ENCODE data around the gene MBD5.

Gene MBD5

GRCh38 chr2:148484066-148484465 lies 463.2 kb downstream of the MBD5 start:
- no peak for DNase-seq

- DNase-seq, result no peak
Observed at GRCh38 chr2:148486655-148487054, 465.8 kb downstream of the MBD5 start.

- DNase-seq, result no peak
Observed at GRCh38 chr2:148487439-148487838, 466.5 kb downstream of the MBD5 start.

GRCh38 chr2:148490840-148491439 lies 470.0 kb downstream of the MBD5 start:
- DNase-seq, result no peak

GRCh38 chr2:148493822-148494563 lies 473.1 kb downstream of the MBD5 start:
- no peak for DNase-seq

GRCh38 chr2:148495586-148495985 lies 474.7 kb downstream of the MBD5 start:
- DNase-seq, result no peak

- no peak for DNase-seq
Observed at GRCh38 chr2:148501545-148501944, 480.7 kb downstream of the MBD5 start.

GRCh38 chr2:148503516-148503915 lies 482.6 kb downstream of the MBD5 start:
- DNase-seq, result no peak

GRCh38 chr2:148507970-148508369 lies 487.1 kb downstream of the MBD5 start:
- DNase-seq, result no peak

- DNase-seq, result no peak
Observed at GRCh38 chr2:148508878-148509287, 488.0 kb downstream of the MBD5 start.

- peak; percentile 64 for DNase-seq
Observed at GRCh38 chr2:148509288-148509902, 488.5 kb downstream of the MBD5 start.

GRCh38 chr2:148511883-148512282 lies 491.0 kb downstream of the MBD5 start:
- no peak for DNase-seq

GRCh38 chr2:148512501-148512900 lies 491.6 kb downstream of the MBD5 start:
- no peak for DNase-seq

GRCh38 chr2:148513427-148513826 lies 492.5 kb downstream of the MBD5 start:
- DNase-seq, result no peak

- DNase-seq, result no peak
Observed at GRCh38 chr2:148515120-148515519, 494.2 kb downstream of the MBD5 start.

- no peak for DNase-seq
Observed at GRCh38 chr2:148515976-148516375, 495.1 kb downstream of the MBD5 start.

- DNase-seq, result no peak
Observed at GRCh38 chr2:148517296-148517695, 496.4 kb downstream of the MBD5 start.

- no peak for DNase-seq
Observed at GRCh38 chr2:148517822-148518221, 496.9 kb downstream of the MBD5 start.

GRCh38 chr2:148519013-148519412 lies 498.1 kb downstream of the MBD5 start:
- no peak for DNase-seq

- no peak for DNase-seq
Observed at GRCh38 chr2:148521181-148521580, 500.3 kb downstream of the MBD5 start.

GRCh38 chr2:148523315-148523714 lies 502.4 kb downstream of the MBD5 start:
- DNase-seq, result no peak

GRCh38 chr2:148524519-148524919 lies 503.6 kb downstream of the MBD5 start:
- peak; percentile 46 for DNase-seq

- DNase-seq, result no peak
Observed at GRCh38 chr2:148525130-148525529, 504.2 kb downstream of the MBD5 start.

All from effector CD4-positive, alpha-beta T cell (primary cell).